ENCODE data around the gene ARMC7. TPM values are rescaled to one million over a fixed set of nuclear protein-coding genes. Genes with fewer than 3 reads are reported as not detected.
A peak's percentile ranks its signal among the peaks of the same experiment; 100 is the strongest.

Gene ARMC7
- total RNA-seq, 1 experiment from 2014 or later: 43.2 TPM

- DNase-seq (ENCODE audit: low read depth, low spot score) (no peak), ATAC-seq (peak; percentile 10)
- Histone ChIP-seq H2AFZ (ENCODE audit: low read depth, low read length, poor library complexity, severe bottlenecking) (no peak overlapping the region), H4K20me1 (ENCODE audit: insufficient read depth) (no peaks in the 10 kb centered on the region), H3K4me2 (ENCODE audit: low read length) (peak overlapping the region; percentile 79), H3K79me2 (ENCODE audit: insufficient read depth, low read length) (no peaks in the 10 kb centered on the region), H3K9ac (ENCODE audit: low read length) (peak overlapping the region; percentile 76), H3K9me2 (ENCODE audit: insufficient read depth) (no peaks in the 10 kb centered on the region), H3K36me3 (ENCODE audit: control insufficient read depth in 1 of 2, insufficient read depth in 2 of 2, low read length in 2 of 2) (no peaks in the 10 kb centered on the region), H3K27me3 (ENCODE audit: insufficient read depth, low read length) (no peaks in the 10 kb centered on the region), H3K4me3 (replicated peaks in 1 of 2; ENCODE audit: low read depth in 1 of 2, low read length in 2 of 2) (peak overlapping the region; percentile 31 to 46), H3K9me3 (ENCODE audit: control insufficient read depth in 1 of 2, insufficient read depth in 1 of 2, low read depth in 1 of 2, low read length in 2 of 2) (no peaks in the 10 kb centered on the region), H3K4me1 (ENCODE audit: control insufficient read depth in 1 of 2, insufficient read depth in 2 of 2, low read length in 2 of 2) (peaks cover 70 to 73% of the 10 kb centered on the region in 2 experiments), H3K27ac (ENCODE audit: low read depth, low read length) (peak overlapping the region; percentile 100)
- ChIA-PET RAD21 (ENCODE audit: low non-redundant PET in 1 of 2, low total read pairs in 2 of 2, uncharacterized antibody in 2 of 2, unreplicated experiment in 2 of 2) (interaction anchor here in 1 of 2 experiments (1.7 kb wide), 1 partner anchor 37 kb away, joined by 5 read pairs; no protein-coding TSS in a partner anchor), POLR2A (interaction anchor here (0.7 to 2.6 kb wide), 3 partner anchors 11 to 65 kb away, joined by 3 to 21 read pairs (median 4); partner anchors contain the start of gene SLC16A5), CTCF (interaction anchor here (1.0 to 1.2 kb wide), 2 partner anchors 33 to 125 kb away, joined by 3 read pairs; partner anchors contain the start of gene ARMC7)
- no TSS peak for BruUV-seq (replicated peaks)
- intact Hi-C loops (cut with micrococcal nuclease): no loop called here
- TF ChIP-seq CBX3 (IDR thresholded peaks at IDR 0.05; ENCODE audit: low read depth) (no peak), EGR1 (IDR thresholded peaks at IDR 0.05; ENCODE audit: low read depth) (peak; percentile 56; the same call in 1 of the 2 replicates), ZFX (IDR thresholded peaks at IDR 0.05) (no peak), EZH2phosphoT487 (IDR thresholded peaks at IDR 0.05; ENCODE audit: borderline replicate concordance) (no peak), SIN3A (IDR thresholded peaks at IDR 0.05; ENCODE audit: low read depth) (no peak), SRF (IDR thresholded peaks at IDR 0.05; ENCODE audit: low read depth) (no peak), YY1 (IDR thresholded peaks at IDR 0.05; ENCODE audit: extremely low read depth, insufficient replicate concordance, low read depth, low read length) (no peak), TCF7L2 (IDR thresholded peaks at IDR 0.05; ENCODE audit: borderline replicate concordance, extremely low read depth, insufficient read depth, insufficient read length) (no peak), RAD21 (IDR thresholded peaks at IDR 0.05; ENCODE audit: low read depth) (no peak), POLR2A (IDR thresholded peaks at IDR 0.05; ENCODE audit: borderline replicate concordance, extremely low read depth, insufficient read depth, insufficient read length) (peak; percentile 57), JUND (IDR thresholded peaks at IDR 0.05) (no peak), CEBPB (IDR thresholded peaks at IDR 0.05; ENCODE audit: low read depth) (no peak), SP1 (IDR thresholded peaks at IDR 0.05; ENCODE audit: low read depth) (no peak), ELF1 (IDR thresholded peaks at IDR 0.05; ENCODE audit: borderline replicate concordance, low read depth) (no peak)
- TF ChIP-seq, protein P1, sequence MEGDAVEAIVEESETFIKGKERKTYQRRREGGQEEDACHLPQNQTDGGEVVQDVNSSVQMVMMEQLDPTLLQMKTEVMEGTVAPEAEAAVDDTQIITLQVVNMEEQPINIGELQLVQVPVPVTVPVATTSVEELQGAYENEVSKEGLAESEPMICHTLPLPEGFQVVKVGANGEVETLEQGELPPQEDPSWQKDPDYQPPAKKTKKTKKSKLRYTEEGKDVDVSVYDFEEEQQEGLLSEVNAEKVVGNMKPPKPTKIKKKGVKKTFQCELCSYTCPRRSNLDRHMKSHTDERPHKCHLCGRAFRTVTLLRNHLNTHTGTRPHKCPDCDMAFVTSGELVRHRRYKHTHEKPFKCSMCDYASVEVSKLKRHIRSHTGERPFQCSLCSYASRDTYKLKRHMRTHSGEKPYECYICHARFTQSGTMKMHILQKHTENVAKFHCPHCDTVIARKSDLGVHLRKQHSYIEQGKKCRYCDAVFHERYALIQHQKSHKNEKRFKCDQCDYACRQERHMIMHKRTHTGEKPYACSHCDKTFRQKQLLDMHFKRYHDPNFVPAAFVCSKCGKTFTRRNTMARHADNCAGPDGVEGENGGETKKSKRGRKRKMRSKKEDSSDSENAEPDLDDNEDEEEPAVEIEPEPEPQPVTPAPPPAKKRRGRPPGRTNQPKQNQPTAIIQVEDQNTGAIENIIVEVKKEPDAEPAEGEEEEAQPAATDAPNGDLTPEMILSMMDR (IDR thresholded peaks at IDR 0.05 in 2 of 3, conservative IDR thresholded peaks at IDR 0.05 in 1 of 3; ENCODE audit: borderline replicate concordance in 1 of 3, insufficient read depth in 1 of 3, low read depth in 2 of 3, low read length in 2 of 3): 0 out of 6 replicates have a peak, but pooled peaks of 1 of the 3 experiments have one; percentile 19
- TF ChIP-seq, protein P2, sequence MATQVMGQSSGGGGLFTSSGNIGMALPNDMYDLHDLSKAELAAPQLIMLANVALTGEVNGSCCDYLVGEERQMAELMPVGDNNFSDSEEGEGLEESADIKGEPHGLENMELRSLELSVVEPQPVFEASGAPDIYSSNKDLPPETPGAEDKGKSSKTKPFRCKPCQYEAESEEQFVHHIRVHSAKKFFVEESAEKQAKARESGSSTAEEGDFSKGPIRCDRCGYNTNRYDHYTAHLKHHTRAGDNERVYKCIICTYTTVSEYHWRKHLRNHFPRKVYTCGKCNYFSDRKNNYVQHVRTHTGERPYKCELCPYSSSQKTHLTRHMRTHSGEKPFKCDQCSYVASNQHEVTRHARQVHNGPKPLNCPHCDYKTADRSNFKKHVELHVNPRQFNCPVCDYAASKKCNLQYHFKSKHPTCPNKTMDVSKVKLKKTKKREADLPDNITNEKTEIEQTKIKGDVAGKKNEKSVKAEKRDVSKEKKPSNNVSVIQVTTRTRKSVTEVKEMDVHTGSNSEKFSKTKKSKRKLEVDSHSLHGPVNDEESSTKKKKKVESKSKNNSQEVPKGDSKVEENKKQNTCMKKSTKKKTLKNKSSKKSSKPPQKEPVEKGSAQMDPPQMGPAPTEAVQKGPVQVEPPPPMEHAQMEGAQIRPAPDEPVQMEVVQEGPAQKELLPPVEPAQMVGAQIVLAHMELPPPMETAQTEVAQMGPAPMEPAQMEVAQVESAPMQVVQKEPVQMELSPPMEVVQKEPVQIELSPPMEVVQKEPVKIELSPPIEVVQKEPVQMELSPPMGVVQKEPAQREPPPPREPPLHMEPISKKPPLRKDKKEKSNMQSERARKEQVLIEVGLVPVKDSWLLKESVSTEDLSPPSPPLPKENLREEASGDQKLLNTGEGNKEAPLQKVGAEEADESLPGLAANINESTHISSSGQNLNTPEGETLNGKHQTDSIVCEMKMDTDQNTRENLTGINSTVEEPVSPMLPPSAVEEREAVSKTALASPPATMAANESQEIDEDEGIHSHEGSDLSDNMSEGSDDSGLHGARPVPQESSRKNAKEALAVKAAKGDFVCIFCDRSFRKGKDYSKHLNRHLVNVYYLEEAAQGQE (IDR thresholded peaks at IDR 0.05; ENCODE audit: low read depth): no peak
- TF ChIP-seq, protein P3, sequence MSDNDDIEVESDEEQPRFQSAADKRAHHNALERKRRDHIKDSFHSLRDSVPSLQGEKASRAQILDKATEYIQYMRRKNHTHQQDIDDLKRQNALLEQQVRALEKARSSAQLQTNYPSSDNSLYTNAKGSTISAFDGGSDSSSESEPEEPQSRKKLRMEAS (IDR thresholded peaks at IDR 0.05): no peak
These were observed 32.7 kb upstream of the ARMC7 start for GRCh38 chr17:75077072-75077495.

Measured in HCT116 (cell line).